Measurements from ENCODE around the gene TEKT5. TPM values are rescaled to one million over a fixed set of nuclear protein-coding genes. Genes with fewer than 3 reads are reported as not detected.

Gene TEKT5
- total RNA-seq, 1 donor from 2014 or later = 0.29 TPM

DNA sequence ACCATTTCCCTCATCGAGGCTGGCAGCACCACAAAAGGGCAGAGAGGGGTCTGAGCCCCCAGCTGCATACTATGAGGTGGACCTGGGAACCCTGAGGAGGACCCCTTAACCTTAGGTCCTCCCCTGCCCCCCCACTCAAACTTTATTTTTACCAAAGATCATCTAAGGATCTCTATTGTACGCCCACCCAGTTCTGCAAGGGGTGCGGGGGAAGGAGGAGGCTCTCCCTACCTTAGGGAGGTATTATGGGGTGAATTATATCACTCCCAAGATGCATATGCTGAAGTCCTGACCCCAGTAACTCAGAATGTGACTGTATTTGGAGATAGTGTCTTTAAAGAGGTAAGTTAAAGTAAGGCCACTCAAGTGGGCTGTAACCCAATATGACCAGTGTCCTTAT lies 87.6 kb downstream of the TEKT5 start:
- Mint-ChIP-seq H3K27me3 (peaks cover 9% of the 10 kb centered on the region), H3K4me1 (ENCODE audit: low read depth) (no peaks in the 10 kb centered on the region), H3K36me3 (ENCODE audit: insufficient read depth) (no peaks in the 10 kb centered on the region), H3K4me3 (ENCODE audit: low read depth) (no peak overlapping the region), H3K27ac (no peak overlapping the region), H3K9me3 (ENCODE audit: low read depth) (no peaks in the 10 kb centered on the region)
- TF ChIP-seq, protein P1, sequence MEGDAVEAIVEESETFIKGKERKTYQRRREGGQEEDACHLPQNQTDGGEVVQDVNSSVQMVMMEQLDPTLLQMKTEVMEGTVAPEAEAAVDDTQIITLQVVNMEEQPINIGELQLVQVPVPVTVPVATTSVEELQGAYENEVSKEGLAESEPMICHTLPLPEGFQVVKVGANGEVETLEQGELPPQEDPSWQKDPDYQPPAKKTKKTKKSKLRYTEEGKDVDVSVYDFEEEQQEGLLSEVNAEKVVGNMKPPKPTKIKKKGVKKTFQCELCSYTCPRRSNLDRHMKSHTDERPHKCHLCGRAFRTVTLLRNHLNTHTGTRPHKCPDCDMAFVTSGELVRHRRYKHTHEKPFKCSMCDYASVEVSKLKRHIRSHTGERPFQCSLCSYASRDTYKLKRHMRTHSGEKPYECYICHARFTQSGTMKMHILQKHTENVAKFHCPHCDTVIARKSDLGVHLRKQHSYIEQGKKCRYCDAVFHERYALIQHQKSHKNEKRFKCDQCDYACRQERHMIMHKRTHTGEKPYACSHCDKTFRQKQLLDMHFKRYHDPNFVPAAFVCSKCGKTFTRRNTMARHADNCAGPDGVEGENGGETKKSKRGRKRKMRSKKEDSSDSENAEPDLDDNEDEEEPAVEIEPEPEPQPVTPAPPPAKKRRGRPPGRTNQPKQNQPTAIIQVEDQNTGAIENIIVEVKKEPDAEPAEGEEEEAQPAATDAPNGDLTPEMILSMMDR (IDR thresholded peaks at IDR 0.05; ENCODE audit: unreplicated experiment) = no peak
- DNase-seq (ENCODE audit: low spot score, unreplicated experiment) = no peak

DNA sequence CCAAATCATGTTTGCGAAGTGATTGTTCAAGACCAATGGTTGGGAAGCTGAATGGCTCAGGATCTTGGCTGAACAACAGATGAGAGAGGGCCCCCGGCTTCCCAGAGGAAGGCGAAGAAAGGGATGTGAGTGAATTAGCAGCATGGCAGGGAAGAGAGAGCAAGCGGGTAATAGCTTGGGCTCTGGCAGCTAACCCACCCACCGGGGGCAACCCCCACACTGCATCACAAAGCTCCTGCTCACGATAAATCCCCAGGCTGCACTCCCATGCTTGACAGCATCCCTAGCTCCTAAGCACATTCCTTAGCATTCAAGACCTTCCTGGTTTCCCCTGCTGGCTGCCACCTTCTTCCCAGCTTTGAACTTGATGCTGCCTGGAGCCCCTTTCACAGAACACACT lies 88.1 kb downstream of the TEKT5 start:
- H3K27me3 Mint-ChIP-seq = peaks cover 9% of the 10 kb centered on the region
- TF ChIP-seq, protein P1 (IDR thresholded peaks at IDR 0.05; ENCODE audit: unreplicated experiment) = no peak
- H3K36me3 Mint-ChIP-seq (ENCODE audit: insufficient read depth) = no peaks in the 10 kb centered on the region
- no peaks in the 10 kb centered on the region for H3K4me1 Mint-ChIP-seq (ENCODE audit: low read depth)
- no peak overlapping the region for H3K4me3 Mint-ChIP-seq (ENCODE audit: low read depth)
- no peak overlapping the region for H3K27ac Mint-ChIP-seq
- DNase-seq (ENCODE audit: low spot score, unreplicated experiment) = no peak
- no peaks in the 10 kb centered on the region for H3K9me3 Mint-ChIP-seq (ENCODE audit: low read depth)

DNA sequence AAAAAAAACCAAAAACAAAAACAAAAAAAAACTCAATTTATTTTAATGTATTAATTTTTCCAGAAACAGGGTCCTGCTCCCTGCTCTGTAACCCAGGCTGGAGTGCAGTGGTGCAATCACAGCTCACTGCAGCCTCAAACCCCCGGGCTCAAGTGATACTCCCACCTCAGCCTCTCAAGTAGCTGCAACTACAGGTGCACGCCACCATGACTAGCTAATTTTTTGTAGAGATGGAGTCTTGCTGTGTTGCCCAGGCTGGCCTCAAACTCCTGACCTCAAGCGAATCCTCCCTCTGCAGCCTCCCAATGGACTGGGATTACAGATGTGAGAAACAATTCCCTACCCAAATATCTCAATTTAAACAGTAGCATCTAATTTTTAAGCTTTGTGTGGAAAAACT lies 89.1 kb downstream of the TEKT5 start:
- TF ChIP-seq, protein P1 (IDR thresholded peaks at IDR 0.05; ENCODE audit: unreplicated experiment) = no peak
- Mint-ChIP-seq H3K27me3 (peaks cover 9% of the 10 kb centered on the region), H3K4me3 (ENCODE audit: low read depth) (no peak overlapping the region), H3K27ac (no peak overlapping the region), H3K4me1 (ENCODE audit: low read depth) (no peaks in the 10 kb centered on the region), H3K36me3 (ENCODE audit: insufficient read depth) (no peaks in the 10 kb centered on the region), H3K9me3 (ENCODE audit: low read depth) (no peaks in the 10 kb centered on the region)
- no peak for DNase-seq (ENCODE audit: low spot score, unreplicated experiment)

DNA sequence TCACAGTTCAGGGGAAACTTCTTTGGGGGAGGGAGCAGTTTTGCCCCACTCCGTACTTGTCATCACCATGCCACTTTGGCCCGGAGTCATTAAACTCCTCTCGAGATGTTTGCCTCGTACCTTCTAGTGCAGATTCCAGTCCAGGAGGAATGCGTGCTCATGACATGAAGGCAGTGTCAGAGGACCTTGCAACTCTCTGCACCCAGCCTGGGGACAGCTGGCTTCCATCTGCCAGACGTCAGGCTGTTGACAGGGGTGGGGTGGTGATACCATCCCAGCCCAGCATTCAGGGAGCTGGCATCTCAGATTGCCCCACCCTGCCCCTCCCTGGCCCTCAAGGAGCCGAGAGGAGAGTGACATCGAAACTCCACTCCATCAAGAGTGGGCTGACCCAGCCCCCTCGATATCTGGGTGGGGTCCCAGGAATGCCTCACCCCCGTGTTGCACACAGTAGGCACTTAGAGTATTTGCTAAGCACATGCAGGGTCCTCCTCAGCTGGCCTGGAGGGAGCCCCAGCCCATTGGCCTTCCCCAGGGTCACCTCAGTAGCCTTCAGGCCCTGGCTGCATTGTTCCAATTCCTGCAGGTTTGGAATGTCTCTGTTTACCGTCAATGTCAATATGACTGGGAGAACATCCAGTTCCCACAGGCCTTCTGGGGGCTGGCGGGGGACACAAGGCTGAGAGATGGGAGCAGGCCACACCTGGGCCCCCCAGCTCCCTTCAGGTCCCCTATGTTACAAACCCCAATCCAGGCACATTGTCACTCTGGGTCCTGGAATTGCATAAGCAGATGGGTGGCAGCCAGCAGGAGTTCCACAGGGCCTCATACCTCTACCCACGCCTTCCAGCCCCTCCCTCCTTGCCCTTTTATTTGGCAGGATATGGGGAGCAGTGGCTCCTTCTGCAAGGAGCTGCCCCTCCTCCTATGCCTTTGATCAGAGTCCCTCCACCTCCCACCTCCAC lies 93.0 kb downstream of the TEKT5 start:
- no peaks in the 10 kb centered on the region for H3K9me3 Mint-ChIP-seq (ENCODE audit: low read depth)
- peaks cover 1% of the 10 kb centered on the region for H3K4me1 Mint-ChIP-seq (ENCODE audit: low read depth)
- TF ChIP-seq, protein P1 (IDR thresholded peaks at IDR 0.05; ENCODE audit: unreplicated experiment) = no peak
- DNase-seq (ENCODE audit: low spot score, unreplicated experiment) = no peak
- peaks cover 13% of the 10 kb centered on the region for H3K27me3 Mint-ChIP-seq
- no peaks in the 10 kb centered on the region for H3K36me3 Mint-ChIP-seq (ENCODE audit: insufficient read depth)
- H3K27ac Mint-ChIP-seq = no peak overlapping the region
- H3K4me3 Mint-ChIP-seq (ENCODE audit: low read depth) = no peak overlapping the region

DNA sequence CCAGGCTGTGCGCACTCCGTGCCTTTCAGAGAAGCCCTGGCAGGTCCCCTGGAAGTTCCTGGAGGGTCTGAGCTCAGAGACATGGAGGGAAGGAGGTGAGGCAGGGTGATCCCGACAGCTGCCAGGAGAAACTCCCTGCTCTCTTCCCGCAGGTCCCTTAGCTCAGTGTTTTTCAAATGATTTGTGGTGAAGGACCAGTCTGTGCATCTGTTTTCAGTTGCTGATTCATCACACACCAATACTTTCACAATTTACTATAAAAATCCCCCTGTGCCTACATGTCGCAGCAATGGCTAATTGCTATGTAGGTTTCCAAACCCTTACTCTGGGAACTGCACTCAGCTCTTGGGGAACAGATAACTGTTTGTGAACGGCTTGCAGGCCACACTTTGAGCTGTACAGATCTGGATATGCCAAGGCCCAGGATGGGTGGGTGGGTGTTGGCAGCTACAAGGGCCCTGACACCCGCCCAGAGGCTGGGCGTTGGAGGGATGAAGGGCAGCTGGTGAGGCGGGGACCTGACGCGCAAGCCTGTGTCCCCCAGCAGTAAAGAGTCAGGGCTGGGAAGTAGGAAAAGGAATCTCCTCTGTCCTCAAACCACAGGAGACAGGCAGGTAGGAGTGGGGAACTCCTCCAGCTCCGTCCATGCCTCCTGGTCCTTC lies 93.8 kb downstream of the TEKT5 start:
- TF ChIP-seq, protein P1 (IDR thresholded peaks at IDR 0.05; ENCODE audit: unreplicated experiment) = no peak
- Mint-ChIP-seq H3K27me3 (peaks cover 11% of the 10 kb centered on the region), H3K4me3 (ENCODE audit: low read depth) (no peak overlapping the region), H3K36me3 (ENCODE audit: insufficient read depth) (no peaks in the 10 kb centered on the region), H3K9me3 (ENCODE audit: low read depth) (no peaks in the 10 kb centered on the region), H3K4me1 (ENCODE audit: low read depth) (peaks cover 1% of the 10 kb centered on the region), H3K27ac (no peak overlapping the region)
- no peak for DNase-seq (ENCODE audit: low spot score, unreplicated experiment)

All from progenitor cell of endocrine pancreas (in vitro differentiated cells).